Cardiac muscle cell (in vitro differentiated cells and primary cell): Measurements from ENCODE around the gene ARHGEF11. TPM values are rescaled to one million over a fixed set of nuclear protein-coding genes. Genes with fewer than 3 reads are reported as not detected.

Experiments
- DNase-seq, 2 donors: peaks; one replicate each; pipeline versions ENCODE4 v3.0.0 to v3.0.0-alpha.2; 2010 to 2017; ENCODE audit warnings: low read depth in 1 of 2, low spot score in 1 of 2
- H3K27ac ChIP-seq: fragments of 200-600 bp; sonication (generic); 2 replicates; pipeline ENCODE4 v1.5.1; 2016
- H3K27me3 ChIP-seq: fragments of 200-600 bp; sonication (generic); 2 replicates; pipeline ENCODE4 v1.6.0; 2016; ENCODE audit warnings: control low read depth
- H3K36me3 ChIP-seq: fragments of 200-600 bp; sonication (generic); 2 replicates; pipeline ENCODE4 v1.5.1; 2016; ENCODE audit warnings: control low read depth
- H3K4me1 ChIP-seq: fragments of 200-600 bp; sonication (generic); 2 replicates; pipeline ENCODE4 v1.8.1; 2017; ENCODE audit warnings: low read depth, mild to moderate bottlenecking, mixed run types
- H3K4me3 ChIP-seq: fragments of 200-600 bp; sonication (generic); 2 replicates; pipeline ENCODE4 v1.5.1; 2016; ENCODE audit warnings: mild to moderate bottlenecking
- H3K9me3 ChIP-seq: fragments of 200-600 bp; sonication (generic); 2 replicates; pipeline ENCODE4 v1.5.1; 2017; ENCODE audit warnings: low read depth, mild to moderate bottlenecking, control low read depth
- polyA plus RNA-seq: library from polyadenylated mRNA; unstranded; fragments of >200 nt; fragmentation: Nextera tagmentation; extraction: Ambion mirVana; gene quantifications from 2 replicates; pipeline ENCODE4 v1.2.1, GENCODE V29; 2016
- total RNA-seq: library from RNA; depleted of rRNA; stranded (reverse); fragments of >200 nt; gene quantifications from 2 replicates; pipeline ENCODE4 v1.2.3, GENCODE V29; 2016
- TF ChIP-seq, protein P1 (sequence below): IDR thresholded peaks from 2 replicates; pipeline ENCODE4 v1.5.1; 2012; ENCODE audit warnings: low read depth, mild to moderate bottlenecking, low read length

ARHGEF11 gene
- total and polyA plus RNA-seq, 2 experiments from 2014 or later: 25.8 to 40.1 TPM

DNA sequence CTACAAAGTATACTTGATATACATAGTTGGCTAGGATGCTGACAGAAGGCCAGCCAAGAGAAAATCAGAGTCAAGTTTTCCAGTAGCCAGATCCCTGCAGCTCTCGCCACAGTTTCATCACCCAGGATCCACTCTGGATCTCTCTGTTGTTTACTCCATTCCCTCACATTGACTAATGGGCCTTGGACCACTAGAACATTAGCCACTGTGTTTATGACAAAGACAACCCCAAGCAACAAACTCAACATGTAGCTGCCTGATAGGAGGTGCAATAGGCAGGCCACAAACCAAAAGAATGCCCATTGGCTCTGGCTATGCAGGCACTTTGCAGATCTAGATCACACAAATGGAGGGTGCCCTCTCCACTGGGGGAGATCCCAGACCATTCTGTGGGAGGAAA, 44.2 kb downstream of the ARHGEF11 start:
- H3K27ac ChIP-seq: no peak overlapping the region
- no peaks in the 10 kb centered on the region for H3K27me3 ChIP-seq
- no peak overlapping the region for H3K4me3 ChIP-seq
- no peaks in the 10 kb centered on the region for H3K36me3 ChIP-seq
- peak in 1 of 2 donors; percentile 11 for DNase-seq
- H3K9me3 ChIP-seq: no peaks in the 10 kb centered on the region
- H3K4me1 ChIP-seq: peaks cover 23% of the 10 kb centered on the region
- TF ChIP-seq, protein P1, sequence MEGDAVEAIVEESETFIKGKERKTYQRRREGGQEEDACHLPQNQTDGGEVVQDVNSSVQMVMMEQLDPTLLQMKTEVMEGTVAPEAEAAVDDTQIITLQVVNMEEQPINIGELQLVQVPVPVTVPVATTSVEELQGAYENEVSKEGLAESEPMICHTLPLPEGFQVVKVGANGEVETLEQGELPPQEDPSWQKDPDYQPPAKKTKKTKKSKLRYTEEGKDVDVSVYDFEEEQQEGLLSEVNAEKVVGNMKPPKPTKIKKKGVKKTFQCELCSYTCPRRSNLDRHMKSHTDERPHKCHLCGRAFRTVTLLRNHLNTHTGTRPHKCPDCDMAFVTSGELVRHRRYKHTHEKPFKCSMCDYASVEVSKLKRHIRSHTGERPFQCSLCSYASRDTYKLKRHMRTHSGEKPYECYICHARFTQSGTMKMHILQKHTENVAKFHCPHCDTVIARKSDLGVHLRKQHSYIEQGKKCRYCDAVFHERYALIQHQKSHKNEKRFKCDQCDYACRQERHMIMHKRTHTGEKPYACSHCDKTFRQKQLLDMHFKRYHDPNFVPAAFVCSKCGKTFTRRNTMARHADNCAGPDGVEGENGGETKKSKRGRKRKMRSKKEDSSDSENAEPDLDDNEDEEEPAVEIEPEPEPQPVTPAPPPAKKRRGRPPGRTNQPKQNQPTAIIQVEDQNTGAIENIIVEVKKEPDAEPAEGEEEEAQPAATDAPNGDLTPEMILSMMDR: no peak

DNA sequence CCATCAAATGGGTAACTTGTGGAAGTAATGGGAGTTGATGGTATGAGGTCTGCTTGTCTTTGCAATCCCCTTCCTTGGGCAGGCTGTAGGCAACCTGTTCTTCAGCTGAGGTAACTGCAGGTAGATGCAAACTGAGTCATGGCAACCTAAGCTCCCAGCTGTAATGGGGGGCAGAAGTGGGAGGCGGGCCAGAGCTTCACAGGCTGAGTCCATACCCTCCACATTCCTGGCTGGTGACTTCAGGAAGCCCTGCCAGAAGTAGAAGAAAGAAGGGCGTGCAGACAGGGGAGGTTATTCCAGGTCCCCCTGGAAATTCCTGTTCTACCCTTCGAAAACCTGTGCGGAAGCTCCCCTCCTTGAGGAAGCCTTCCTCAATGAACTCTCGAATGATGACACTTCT, 44.9 kb downstream of the ARHGEF11 start:
- H3K4me3 ChIP-seq: no peak overlapping the region
- TF ChIP-seq, protein P1: no peak
- no peak for DNase-seq
- H3K27ac ChIP-seq: no peak overlapping the region
- no peaks in the 10 kb centered on the region for H3K27me3 ChIP-seq
- H3K9me3 ChIP-seq: no peaks in the 10 kb centered on the region
- no peaks in the 10 kb centered on the region for H3K36me3 ChIP-seq
- H3K4me1 ChIP-seq: peaks cover 23% of the 10 kb centered on the region

DNA sequence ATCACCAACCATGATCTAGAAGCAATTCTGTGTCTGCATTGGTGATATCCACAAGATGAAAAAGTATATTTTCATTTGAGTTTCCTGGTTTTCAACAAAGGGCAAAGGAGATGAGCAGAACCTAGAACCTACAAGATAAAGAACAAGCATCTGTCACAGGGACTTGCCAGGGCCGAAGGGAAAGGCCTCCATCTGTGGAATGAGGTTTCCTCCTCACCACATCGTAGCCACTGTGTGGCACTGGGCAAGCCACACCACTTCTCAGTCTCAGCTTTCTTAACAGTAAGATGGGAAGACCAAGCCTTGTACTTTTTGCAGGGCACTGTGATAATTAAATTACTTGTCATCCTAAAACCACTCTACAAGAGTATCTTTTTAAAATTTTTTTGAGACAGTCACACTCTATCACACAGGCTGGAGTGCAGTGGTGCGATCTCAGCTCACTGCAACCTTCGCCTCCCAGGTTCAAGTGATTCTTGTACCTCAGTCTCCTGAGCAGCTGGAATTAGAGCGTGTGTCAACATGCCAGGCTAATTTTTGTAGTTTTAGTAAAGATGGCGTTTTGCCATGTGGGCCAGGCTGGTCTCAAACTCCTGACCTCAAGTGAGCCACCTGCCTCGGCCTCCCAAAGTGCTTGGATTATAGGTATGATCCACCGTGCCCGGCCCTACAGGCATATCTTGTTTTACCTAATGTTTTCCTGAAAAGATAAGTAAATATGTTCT, 45.8 kb downstream of the ARHGEF11 start:
- no peak for DNase-seq
- TF ChIP-seq, protein P1: no peak
- Histone ChIP-seq H3K27ac (peak overlapping the region; percentile 25), H3K9me3 (no peaks in the 10 kb centered on the region), H3K4me3 (no peak overlapping the region), H3K4me1 (peaks cover 16% of the 10 kb centered on the region), H3K27me3 (no peaks in the 10 kb centered on the region), H3K36me3 (no peaks in the 10 kb centered on the region)

DNA sequence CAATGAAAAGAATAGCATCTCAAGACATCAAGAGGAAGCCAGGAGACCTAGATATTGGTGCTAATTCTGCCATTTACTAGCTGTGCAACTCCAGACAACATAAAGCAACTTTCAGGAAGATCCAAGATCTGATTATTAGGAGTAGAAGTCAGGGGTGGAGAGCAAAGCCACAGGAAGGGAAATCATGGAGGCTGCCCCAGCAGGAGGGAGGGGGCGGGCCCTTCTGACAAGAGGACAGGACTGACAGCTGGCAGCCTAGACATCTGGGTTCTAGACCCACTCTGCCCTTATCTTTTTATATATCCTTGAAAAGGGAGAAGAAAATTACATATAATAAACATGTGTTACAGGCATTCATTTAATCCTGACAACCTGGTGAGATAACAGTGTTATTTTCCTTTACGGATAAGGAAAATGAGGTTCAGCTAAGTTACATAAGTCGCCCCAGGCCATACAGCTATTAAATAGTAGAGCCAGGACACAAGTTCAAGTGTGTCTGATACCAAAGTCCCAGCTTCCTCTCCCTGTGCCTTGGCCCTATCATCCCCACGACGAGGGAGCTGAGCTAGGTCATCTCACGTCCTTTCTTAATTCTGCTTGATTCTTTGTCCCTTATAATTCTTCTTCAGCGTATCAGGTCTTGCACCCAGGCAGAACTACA, 46.6 kb downstream of the ARHGEF11 start:
- H3K4me3 ChIP-seq: no peak overlapping the region
- TF ChIP-seq, protein P1: no peak
- no peak for DNase-seq
- H3K27ac ChIP-seq: peak overlapping the region; percentile 25
- no peaks in the 10 kb centered on the region for H3K9me3 ChIP-seq
- H3K27me3 ChIP-seq: no peaks in the 10 kb centered on the region
- peaks cover 10% of the 10 kb centered on the region for H3K4me1 ChIP-seq
- H3K36me3 ChIP-seq: no peaks in the 10 kb centered on the region

DNA sequence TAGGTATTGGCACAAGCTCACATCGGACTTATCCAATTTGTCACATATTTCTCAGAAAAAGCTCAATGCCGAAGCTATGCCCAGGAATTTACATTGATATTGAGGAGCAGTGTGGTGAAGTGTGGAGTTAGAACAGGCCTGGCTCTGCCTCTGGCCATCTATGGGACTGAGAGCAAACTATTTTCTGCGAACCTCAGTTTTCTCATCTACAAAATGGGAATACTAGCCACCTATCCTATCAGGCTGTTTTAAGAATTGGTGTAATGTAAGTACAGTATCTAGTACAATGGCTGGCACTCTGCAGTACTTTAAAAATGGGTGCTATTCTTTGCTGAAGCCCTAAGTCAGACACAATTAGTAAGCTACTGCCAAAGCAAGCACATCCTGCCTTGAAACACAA, 47.2 kb downstream of the ARHGEF11 start:
- Histone ChIP-seq H3K9me3 (no peaks in the 10 kb centered on the region), H3K27ac (no peak overlapping the region), H3K36me3 (no peaks in the 10 kb centered on the region), H3K4me3 (no peak overlapping the region), H3K27me3 (no peaks in the 10 kb centered on the region), H3K4me1 (peaks cover 7% of the 10 kb centered on the region)
- DNase-seq: no peak
- TF ChIP-seq, protein P1: no peak
